Common myeloid progenitor, CD34-positive (primary cell): ENCODE data around the gene JPT2.

ENCODE experiments used
- CTCF ChIA-PET: fragments of 350-600 bp; sonication (Branson Sonifier 250); formaldehyde crosslinking; loops from one replicate; lab custom pipeline; 2021; ENCODE audit warnings: antibody characterized with exemption; lab: Charles Lee
- POLR2A ChIA-PET: fragments of 350-600 bp; sonication (Branson Sonifier 250); formaldehyde crosslinking; loops from one replicate; lab custom pipeline; 2021; ENCODE audit warnings: antibody characterized with exemption; lab: Charles Lee
- DNase-seq, 3 donors: peaks; one replicate each; pipeline versions ENCODE4 v3.0.0 to v3.0.0-alpha.2; 2013
- H3K27ac ChIP-seq, 2 experiments: 1 replicate in 1 of 2; 2 replicates in 1 of 2; pipeline ENCODE4 v1.7.0; 2013; ENCODE audit warnings: inconsistent platforms in 2 of 2, low read length in 2 of 2, mild to moderate bottlenecking in 2 of 2, low read depth in 1 of 2, moderate library complexity in 1 of 2; ENCODE audit not compliant: severe bottlenecking in 2 of 2, insufficient read depth in 1 of 2, poor library complexity in 1 of 2
- H3K27me3 ChIP-seq, 5 experiments: replicated peaks in 2 of 5; 1 replicate in 3 of 5; 2 replicates in 2 of 5; pipeline versions ENCODE4 v1.6.1 to v1.7.0; 2013; ENCODE audit warnings: low read length in 4 of 5, mild to moderate bottlenecking in 2 of 5, moderate library complexity in 2 of 5, inconsistent platforms in 1 of 5; ENCODE audit not compliant: insufficient read depth in 5 of 5, control insufficient read depth in 4 of 5
- H3K36me3 ChIP-seq, 4 experiments: 1 replicate in 2 of 4; 2 replicates in 2 of 4; pipeline versions ENCODE4 v1.6.1 to v1.7.0; 2013; ENCODE audit warnings: low read length in 3 of 4, control low read depth in 1 of 4, mild to moderate bottlenecking in 1 of 4; ENCODE audit not compliant: control insufficient read depth in 4 of 4, insufficient read depth in 4 of 4
- H3K4me1 ChIP-seq, 4 experiments: 1 replicate in 3 of 4; 2 replicates in 1 of 4; pipeline versions ENCODE4 v1.6.1 to v1.7.1; 2013; ENCODE audit warnings: low read length in 3 of 4, mild to moderate bottlenecking in 3 of 4, control low read depth in 1 of 4, inconsistent platforms in 1 of 4, moderate library complexity in 1 of 4; ENCODE audit not compliant: control insufficient read depth in 4 of 4, insufficient read depth in 4 of 4; ENCODE audit errors: control extremely low read depth in 1 of 4
- H3K4me3 ChIP-seq, 7 experiments: 1 replicate in 4 of 7; 2 replicates in 3 of 7; pipeline versions ENCODE4 v1.5.1 to v1.7.0; 2013; ENCODE audit warnings: mild to moderate bottlenecking in 7 of 7, low read length in 6 of 7, moderate library complexity in 6 of 7, inconsistent platforms in 2 of 7, low read depth in 2 of 7, control low read depth in 1 of 7; ENCODE audit not compliant: insufficient read depth in 4 of 7, control insufficient read depth in 1 of 7; ENCODE audit errors: extremely low read depth in 1 of 7
- H3K9me3 ChIP-seq, 5 experiments: 1 replicate in 4 of 5; 2 replicates in 1 of 5; pipeline versions ENCODE4 v1.6.1 to v1.7.1; 2013; ENCODE audit warnings: low read length in 4 of 5, mild to moderate bottlenecking in 2 of 5, inconsistent platforms in 1 of 5, low read depth in 1 of 5, moderate library complexity in 1 of 5; ENCODE audit not compliant: control insufficient read depth in 4 of 5, insufficient read depth in 2 of 5; ENCODE audit errors: control extremely low read depth in 1 of 5
- WGBS: methylation state at CpG from one replicate; pipeline ENCODE4 v1.1.5; 2013; ENCODE audit not compliant: insufficient coverage; 5-methylcytosine and 5-hydroxymethylcytosine counted together

Gene JPT2

GRCh38 chr16:1745181-1745899 lies 67.3 kb downstream of the JPT2 start:
- no peak overlapping the region for H3K4me3 ChIP-seq
- H3K27ac ChIP-seq: no peak overlapping the region
- DNase-seq: no peak
- ChIA-PET CTCF (interaction anchor here (1.5 kb wide), 1 partner anchor 11 kb away, joined by 4 read pairs; no protein-coding TSS in a partner anchor), POLR2A (interaction anchor here (0.5 kb wide), 1 partner anchor 10 kb away, joined by 3 read pairs; no protein-coding TSS in a partner anchor)
- no peaks in the 10 kb centered on the region for H3K9me3 ChIP-seq
- H3K36me3 ChIP-seq: peaks cover 0 to 87% (median 45%) of the 10 kb centered on the region in 4 experiments
- H3K27me3 ChIP-seq: no peaks in the 10 kb centered on the region
- H3K4me1 ChIP-seq: no peaks in the 10 kb centered on the region
- WGBS: 95% methylated on average over 23 of the region's 25 CpGs

- Histone ChIP-seq H3K27ac (no peak overlapping the region), H3K4me1 (no peaks in the 10 kb centered on the region), H3K36me3 (peaks cover 3 to 86% (median 44%) of the 10 kb centered on the region in 4 experiments), H3K9me3 (no peaks in the 10 kb centered on the region), H3K27me3 (no peaks in the 10 kb centered on the region), H3K4me3 (no peak overlapping the region)
- no peak for DNase-seq
- CTCF ChIA-PET: interaction anchor here (1.5 kb wide), 1 partner anchor 10 kb away, joined by 4 read pairs; no protein-coding TSS in a partner anchor
- 98% methylated on average over 27 of the region's 29 CpGs for WGBS
- POLR2A ChIA-PET: interaction anchor here (0.5 kb wide), 1 partner anchor 9 kb away, joined by 3 read pairs; no protein-coding TSS in a partner anchor
These were observed 68.0 kb downstream of the JPT2 start for GRCh38 chr16:1745900-1746692.

GRCh38 chr16:1746693-1747195 lies 68.7 kb downstream of the JPT2 start:
- Histone ChIP-seq H3K4me1 (no peaks in the 10 kb centered on the region), H3K27me3 (no peaks in the 10 kb centered on the region), H3K27ac (no peak overlapping the region), H3K36me3 (peaks cover 3 to 86% (median 47%) of the 10 kb centered on the region in 4 experiments), H3K9me3 (no peaks in the 10 kb centered on the region), H3K4me3 (no peak overlapping the region)
- no peak for DNase-seq
- POLR2A ChIA-PET: no interaction called here
- WGBS: 96% methylated on average over 31 of the region's 31 CpGs
- CTCF ChIA-PET: interaction anchor here (1.5 kb wide), 1 partner anchor 9 kb away, joined by 4 read pairs; no protein-coding TSS in a partner anchor

GRCh38 chr16:1747934-1748333 lies 69.9 kb downstream of the JPT2 start:
- peaks cover 5 to 88% (median 56%) of the 10 kb centered on the region in 4 experiments for H3K36me3 ChIP-seq

GRCh38 chr16:1749152-1750117 lies 71.4 kb downstream of the JPT2 start:
- no peaks in the 10 kb centered on the region for H3K9me3 ChIP-seq
- no peaks in the 10 kb centered on the region for H3K27me3 ChIP-seq
- H3K4me3 ChIP-seq: no peak overlapping the region
- 93% methylated on average over 24 of the region's 29 CpGs for WGBS
- CTCF ChIA-PET: no interaction called here
- peaks cover 6 to 82% (median 48%) of the 10 kb centered on the region in 4 experiments for H3K36me3 ChIP-seq
- POLR2A ChIA-PET: interaction anchor here (0.6 kb wide), 1 partner anchor 441 kb away, joined by 5 read pairs; no protein-coding TSS in a partner anchor
- H3K4me1 ChIP-seq: no peaks in the 10 kb centered on the region
- no peak overlapping the region for H3K27ac ChIP-seq
- no peak for DNase-seq

More at GRCh38 chr16:1747934-1748333, 69.9 kb downstream of the JPT2 start:
- Histone ChIP-seq H3K4me3 (no peak overlapping the region), H3K9me3 (no peaks in the 10 kb centered on the region), H3K27ac (no peak overlapping the region), H3K27me3 (no peaks in the 10 kb centered on the region), H3K4me1 (no peaks in the 10 kb centered on the region)
- POLR2A ChIA-PET: no interaction called here
- DNase-seq: no peak
- CTCF ChIA-PET: no interaction called here
- WGBS: 97% methylated on average over 9 of the region's 11 CpGs
